NCI-H2196 treated with DMSO at 0.1 percent for 48 hours (cell line): ENCODE results near the gene DBT.
"Not testable (repeated sequence)": the region's sequence is repeated elsewhere in the genome, so short reads cannot be mapped to it uniquely, and the experiment has no call there.

ENCODE experiments used
- DNase-seq: peaks from one replicate; lab custom pipeline; 2025; ENCODE audit not compliant: unreplicated experiment; lab: John Stamatoyannopoulos, UW

The DBT gene

DNA sequence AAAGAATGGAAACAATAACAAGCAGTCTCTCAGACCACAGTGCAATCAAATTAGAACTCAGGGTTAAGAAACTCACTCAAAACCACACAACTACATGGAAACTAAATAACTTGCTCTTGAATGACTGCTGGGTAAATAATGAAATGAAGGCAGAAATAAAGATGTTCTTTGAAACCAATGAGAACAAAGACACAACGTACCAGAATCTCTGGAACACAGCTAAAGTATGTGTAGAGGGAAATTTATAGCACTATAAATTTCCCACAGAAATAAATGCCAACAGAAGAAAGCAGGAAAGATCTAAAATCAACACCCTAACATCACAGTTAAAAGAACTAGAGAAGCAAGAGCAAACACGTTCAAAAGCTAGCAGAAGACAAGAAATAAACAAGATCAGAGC is 46.9 kb downstream of the DBT start:
- DNase-seq, result not testable (repeated sequence)

DNA sequence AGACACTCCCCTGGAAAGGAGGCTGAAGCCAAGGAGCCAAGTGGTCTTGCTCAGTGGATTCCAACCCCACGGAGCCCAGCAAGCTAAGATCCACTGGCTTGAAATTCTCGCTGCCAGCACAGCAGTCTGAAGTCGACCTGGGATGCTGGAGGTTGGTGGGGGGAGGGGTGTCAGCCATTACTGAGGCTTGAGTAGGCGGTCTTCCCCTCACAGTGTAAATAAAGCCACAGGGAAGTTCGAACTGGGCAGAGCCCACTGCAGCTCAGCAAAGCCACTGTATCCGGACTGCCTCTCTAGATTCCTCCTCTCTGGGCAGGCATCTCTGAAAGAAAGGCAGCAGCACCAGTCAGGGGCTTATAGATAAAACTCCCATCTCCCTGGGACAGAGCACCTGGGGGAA is 49.6 kb downstream of the DBT start:
- not testable (repeated sequence) for DNase-seq

DNA sequence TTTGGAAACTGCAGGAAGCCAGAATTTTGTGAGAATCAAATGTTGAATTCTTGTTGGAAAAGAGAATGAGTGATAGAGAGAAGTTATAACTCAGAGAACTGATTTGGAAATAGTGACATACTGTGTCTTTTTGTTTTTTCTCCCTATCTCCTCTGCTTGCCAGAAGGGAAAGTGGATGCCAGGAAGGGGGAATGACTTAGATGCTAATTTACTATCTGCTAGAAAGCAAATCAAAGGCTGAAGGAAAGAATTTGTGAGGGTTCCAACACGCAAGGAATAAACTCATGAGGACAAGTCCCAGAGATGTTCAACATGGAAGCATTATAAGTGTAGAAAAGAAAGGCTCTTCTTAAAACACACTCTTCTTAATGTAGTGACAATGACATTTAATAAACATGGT is 51.0 kb downstream of the DBT start:
- no peak for DNase-seq

DNA sequence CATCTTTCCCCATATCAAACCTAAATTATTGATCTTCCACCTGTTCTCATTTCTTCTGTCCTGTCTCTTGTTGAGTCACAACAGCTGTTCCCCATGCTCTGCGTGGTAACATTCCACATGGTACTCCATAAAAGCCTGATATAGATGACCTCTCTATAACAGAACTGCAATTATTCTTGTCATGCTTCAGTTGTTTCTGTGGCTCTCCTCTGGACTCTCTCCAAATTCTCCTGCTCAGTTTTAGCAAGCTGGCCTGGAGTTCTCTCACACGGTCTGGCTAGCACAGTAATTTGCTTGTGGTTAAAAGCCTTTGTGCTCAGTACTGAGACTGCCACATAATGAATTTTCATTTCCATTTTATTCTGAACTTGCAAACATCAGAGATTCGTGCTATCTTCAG is 61.0 kb downstream of the DBT start:
- DNase-seq, result peak; percentile 77

DNA sequence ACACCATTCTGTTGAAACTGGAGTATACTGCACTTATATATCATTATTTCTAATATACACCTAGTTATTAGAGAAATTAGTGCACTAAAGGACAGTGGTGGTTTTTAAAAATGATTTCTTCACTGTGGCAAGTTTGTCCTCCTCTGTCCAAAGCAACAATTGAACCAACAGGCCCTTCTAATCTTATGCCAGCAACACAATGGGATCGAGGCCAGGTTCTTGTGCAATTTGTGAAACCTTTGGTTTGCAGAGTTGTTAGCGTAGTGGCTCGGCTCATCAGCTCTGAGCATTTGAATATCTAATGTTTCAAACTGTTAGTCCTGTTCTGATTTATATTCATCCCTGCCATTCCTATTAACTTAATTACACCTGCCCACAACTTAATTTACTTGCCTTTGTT is 61.7 kb downstream of the DBT start:
- peak; percentile 15 for DNase-seq

DNA sequence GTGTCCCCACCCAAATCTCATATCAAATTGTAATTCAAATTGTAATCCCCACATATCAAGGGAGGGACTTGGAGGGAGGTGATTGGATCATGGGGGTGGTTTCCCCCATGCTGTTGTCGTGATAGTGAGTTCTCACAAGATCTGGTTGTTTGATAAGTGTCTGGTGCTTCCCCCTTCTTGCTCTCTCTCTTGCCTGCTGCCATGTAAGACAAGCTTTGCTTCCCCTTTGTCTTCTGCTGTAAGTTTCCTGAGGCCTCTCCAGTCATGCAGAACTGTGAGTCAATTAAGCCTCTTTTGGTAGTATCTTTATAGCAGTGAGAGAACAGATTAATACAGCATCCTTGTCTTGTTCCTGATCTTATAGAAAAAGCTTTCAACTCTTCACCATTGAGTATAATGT is 65.1 kb downstream of the DBT start:
- no peak for DNase-seq

DNA sequence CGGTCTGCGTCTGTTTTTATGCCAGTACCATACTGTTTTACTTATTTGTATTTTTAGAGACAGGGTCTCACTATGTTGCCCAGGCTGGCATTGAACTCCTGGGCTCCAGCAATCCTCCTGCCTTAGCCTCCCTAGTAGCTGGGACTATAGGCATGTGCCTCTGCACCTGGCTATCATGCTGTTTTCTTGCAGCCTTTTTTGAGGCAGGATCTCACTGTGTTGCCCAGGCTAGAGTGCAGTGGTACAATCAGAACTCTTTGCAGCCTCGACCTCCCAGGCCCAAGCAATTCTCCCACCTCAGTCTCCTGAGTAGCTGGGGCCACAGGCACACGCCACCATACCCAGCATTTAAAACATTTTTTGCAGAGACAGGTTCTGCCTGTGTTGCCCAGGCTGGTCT is 66.3 kb downstream of the DBT start:
- no peak for DNase-seq

DNA sequence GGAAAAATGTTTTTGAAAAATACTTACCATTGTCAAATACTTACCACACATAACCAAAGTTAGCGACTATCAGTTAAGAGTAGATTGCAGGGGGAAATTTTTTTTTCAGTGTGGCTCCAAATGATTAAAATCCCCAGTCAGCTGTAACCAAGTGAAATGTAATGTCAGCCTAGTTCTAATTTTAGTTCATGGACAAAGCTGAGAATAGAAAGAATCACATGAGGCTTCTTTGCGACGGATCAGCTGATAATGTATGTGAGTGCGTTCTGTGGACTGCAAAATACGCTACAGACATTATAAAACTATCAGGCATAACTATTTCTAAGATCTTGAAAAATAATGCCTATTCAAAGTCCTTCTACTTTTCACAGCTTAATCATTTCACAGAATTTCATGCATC is 71.5 kb downstream of the DBT start, which contains the start of gene LRRC39:
Gene LRRC39 (minus strand): TSS at position 166 of the 400 bp plus-strand sequence. CDS start 9,740 bp downstream, outside the sequence.
- no peak for DNase-seq

DNA sequence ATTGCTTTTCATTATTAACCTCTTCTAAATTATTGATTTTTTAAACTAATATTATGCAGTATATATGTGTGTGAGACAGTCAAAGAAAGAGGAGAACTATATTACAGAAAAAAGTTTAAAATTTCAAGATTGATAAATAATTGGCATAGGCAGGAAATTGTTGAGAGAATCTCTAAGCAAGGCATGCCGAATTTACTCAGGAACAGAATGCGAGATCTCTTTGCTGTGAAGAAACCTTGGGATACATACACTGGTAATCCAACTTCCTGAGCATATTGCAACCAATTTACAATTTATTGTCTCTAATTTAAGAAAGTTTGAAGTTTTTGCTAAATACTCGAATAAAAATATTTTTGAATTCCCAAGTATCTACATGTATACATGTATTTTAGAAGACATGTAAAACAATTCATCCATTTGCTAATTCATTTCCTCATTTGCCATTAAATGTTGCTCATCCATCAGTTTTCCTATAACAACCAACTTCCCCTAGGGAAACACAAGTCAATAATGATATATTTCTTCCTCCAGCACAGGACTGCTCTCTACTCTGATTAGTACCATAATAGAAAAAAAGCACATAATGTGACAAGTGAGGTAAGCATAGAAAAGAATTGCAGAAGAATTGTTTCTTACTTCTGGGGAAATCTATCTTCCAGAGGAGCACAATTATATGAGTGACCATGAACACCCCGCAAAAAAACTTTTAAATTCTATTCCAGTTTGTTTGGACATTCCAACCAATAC is 72.2 kb downstream of the DBT start:
- DNase-seq, result no peak

DNA sequence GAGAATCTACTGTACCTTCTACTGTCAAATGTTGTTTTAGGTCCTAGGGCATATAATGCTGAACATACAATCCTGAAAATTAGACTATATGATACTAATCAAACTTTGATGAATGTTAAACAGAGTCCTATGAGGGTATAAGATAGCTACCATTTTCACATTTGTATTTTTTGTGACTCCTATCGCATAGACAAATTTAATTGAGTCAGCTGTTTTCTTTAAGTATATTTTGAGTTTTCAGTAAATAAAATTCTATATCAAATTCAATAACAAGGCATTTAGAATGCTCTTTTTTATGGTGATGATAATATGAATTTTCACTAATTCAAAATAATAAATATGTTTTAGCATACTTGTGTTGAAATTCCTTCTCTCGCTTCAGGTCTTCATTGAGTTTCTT is 81.6 kb downstream of the DBT start:
- DNase-seq, result no peak

DNA sequence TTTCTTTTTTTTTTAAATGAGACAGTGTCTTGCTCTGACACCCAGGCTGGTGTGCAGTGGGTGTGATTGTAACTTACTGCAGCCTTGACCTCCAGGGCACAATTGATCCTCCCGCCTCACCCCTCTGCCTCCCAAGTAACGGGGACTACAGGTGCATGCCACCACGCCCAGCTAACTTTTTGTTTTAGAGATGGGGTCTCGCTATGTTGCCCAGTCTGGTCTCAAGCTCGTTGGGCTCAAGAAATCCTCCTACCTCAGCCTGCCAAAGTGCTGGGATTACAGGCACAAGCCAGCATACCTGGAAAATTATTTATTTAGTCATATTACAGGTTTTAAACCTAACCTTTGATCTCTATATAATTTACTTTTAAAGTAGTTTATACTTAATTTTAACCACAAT is 84.9 kb downstream of the DBT start:
- no peak for DNase-seq

DNA sequence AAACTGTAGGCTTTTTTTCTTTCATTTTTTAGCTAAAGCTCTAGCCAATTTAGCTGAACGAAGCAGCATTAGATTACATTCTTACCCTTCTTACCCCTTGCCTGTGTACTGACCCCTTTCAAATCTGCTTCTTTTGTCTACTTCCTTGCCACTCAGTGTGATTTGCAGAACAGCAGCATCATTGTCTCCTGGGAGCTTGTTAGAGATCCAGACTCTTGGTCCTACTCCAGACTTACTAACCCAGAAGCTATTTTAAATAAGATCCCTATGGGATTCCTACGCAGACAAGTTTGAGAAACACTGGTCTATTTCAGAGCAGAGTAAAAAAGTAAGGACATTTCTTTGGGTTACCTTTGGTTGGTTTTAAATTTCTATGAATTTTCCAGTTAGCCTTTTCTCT is 85.4 kb downstream of the DBT start:
- no peak for DNase-seq

DNA sequence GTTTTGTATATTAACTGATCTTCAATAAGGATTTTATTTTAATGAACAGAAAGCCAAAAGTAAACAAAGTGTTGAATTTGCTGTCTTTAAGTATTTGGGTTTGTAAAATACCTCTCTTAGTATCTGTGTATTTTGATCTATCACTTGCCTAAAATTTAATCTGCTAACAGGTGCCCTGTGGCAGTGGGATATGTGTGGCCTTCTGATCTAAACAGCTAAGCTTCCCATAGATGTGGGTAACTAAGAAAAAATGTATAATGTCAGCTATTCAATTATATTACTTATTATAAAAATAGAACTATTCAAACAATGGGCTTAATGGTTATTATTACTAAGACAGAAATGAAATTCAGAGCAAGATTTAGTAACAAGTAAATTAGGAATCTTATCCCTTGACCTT is 86.8 kb downstream of the DBT start:
- DNase-seq, result no peak

DNA sequence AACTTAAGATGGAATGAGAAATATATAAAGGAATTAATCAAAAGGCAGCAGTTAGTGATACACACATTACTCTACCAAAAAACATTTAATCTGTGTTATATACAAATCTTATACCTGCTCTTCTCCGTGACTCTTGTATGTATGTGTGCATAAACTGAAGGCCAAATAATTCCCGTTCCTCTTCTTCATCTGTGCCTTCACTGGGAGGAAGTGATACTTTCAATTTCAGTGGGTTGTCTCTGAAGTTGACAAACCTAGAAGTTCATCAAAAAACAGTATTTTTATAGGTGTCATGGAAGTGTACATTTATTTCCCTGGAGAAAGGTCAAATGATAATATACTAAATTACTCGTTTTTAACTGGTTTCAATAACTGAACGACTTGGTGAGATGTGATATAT is 97.4 kb downstream of the DBT start:
- DNase-seq, result no peak

DNA sequence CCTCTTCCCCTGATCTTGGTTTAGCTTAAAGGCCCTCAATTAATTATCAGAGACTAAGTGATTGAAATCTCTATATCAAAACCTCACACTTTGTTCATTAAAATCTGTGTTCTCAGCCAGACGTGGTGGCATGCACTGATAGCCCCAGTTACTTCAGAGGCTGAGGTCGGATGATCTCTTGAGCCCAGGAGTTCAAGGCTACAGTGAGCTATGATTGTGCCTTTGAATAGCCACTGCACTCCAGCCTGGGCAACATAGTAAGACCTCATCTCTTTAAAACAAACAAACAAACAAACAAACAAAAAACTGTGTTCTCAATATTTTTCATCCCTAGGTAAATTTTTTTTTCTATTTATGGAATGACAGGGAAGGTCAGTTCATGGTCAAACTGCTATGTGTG is 98.0 kb downstream of the DBT start:
- no peak for DNase-seq

DNA sequence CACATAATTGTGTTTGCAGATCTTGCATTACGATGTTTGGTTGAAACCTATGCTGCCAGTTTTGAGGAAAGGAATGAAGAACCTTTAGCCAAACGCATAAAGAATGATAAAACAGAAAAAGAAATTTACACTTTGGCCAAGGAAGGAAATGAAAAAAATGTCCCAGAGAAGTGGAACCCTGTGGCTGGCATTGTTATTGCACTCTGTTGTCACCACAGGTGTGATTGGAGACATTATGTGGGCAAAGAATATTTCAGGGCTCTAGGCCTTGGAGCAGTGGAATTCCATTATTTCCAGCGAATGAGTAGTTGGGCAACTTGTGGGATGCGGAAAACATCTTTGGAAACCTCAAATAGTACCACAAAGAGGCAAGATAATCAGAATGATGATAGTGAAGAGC is 101.8 kb downstream of the DBT start:
- DNase-seq, result no peak

DNA sequence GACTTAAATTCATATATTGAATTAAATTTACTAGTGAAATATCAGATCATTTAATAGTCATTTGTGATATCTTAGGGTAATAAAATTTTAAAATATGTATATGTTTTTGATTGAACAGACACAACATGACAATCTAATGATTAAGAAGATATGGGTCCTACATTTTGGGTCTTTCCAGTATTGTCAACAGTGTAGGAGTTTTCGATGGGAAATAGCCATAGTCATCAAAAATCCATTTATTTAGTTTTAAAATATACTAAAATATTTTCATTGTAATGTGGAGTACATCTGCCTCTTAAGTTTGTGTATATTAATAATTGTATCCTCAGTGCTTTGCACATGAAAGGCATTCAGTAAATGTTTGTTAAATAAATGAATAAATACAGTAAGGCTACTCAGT is 102.7 kb downstream of the DBT start:
- DNase-seq, result no peak

DNA sequence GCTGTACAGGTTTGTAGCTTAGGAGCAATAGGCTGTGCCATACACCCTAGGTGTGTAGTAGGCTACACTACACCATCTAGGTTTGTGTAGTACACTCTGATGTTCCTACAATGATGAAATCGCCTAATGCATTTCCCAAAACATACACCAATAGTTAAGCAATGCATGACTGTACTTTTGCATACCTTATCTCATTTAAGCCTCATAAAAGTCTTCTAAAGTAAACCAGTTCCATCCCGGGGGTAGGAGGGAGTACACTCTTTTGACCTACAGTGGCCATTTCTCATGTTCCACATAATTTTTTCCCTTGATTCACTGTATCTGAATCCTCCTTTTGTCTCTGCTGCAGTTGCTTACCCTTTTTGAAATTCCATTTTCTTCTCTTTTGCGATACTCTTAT is 104.5 kb downstream of the DBT start:
- DNase-seq, result no peak

DNA sequence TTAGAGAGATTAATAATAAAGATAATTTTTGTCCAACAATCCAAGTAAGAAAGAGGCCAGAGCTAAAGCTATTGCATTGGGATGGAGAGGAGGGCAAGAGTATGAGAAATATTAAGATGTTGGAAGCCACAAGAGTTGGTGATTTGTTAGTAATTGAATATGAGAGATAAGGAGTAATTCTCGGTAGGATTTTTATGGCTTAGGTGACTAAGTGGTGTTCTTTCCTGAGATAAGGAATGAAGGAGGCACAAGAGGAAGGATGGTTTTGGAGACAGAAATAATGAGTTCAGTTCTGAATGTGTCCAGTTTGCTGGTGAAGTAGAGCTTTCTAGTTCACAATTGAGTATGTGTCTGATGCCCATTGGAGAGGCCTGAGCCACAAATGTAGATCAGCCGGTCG is 107.3 kb downstream of the DBT start:
- DNase-seq, result no peak

DNA sequence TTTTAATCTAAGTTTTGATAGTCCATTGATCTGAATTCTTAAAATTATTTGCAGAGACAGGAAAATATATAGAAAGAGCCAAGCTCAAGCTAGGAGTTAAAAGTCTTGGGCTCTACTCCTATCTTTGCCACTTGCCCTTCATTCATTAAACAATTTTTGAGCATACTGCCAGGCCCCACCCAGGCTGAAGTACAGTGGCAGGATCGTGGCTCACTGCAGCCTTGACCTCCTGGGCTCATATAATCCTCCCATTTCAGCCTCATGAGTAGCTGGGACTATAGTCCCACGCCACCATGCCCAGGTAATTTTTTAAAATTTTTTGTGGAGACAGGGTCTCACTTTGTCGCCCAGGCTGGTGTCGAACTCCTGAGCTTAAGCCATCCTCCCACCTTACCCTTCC is 108.4 kb downstream of the DBT start:
- DNase-seq, result no peak

DNA sequence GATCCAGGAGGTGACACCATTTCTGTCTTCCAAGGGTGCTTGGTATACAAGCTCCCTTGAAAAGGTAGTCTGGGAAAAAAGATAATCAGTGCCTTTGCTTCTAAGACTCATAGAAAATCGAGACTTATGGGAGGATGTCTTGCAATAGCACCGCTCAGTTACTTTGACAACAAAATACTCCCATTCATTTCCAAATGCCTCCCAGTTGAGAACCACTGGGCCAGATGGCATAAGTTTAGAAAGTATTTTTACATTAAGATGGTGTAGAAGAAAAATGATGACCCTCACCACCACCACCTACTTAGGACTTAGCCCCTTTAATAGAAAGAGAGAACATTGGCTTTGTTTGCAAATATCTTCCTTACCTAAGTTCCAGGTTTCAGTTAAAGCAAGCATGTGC is 112.0 kb downstream of the DBT start:
- no peak for DNase-seq
